ENCODE measurements around the gene FILIP1L.

The FILIP1L gene

DNA sequence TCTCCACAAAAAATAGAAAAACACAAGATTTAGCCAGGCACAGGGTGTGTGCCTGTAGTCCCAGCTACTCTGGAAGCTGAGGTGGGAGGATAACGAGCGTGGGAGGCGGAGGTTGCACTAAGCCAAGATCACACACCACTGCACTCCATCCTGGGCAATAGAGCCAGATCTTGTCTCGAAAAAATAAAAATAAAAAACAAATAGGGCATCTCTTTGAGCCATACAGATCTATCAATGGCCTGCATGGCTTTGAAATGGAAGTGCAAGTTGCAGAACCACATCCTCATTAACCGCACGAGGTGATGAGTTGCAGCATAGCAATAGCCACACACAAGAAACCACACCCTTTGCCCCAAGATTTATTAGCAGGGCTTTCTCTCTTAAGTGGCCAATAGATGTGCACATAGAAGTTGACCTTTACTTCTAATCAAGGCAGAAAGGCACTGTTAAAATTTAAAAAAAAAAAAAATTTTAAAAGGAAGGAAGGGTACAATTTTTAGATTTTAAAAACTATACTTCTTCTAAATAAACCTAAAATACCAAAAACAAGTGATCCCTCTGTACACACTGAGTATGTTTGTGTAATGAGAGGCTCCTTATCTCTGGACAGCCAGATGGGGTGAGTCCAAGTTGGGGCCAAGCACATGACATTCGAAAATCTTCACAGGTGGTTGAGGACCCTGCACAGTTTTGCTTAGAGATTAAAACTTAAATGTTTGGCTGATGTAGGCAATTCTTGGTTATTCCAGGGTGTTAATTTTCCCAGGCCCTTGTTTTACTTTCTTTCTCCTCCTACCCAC lies 53.4 kb downstream of the FILIP1L start:
- Histone ChIP-seq H3F3A (ENCODE audit: low read depth) (no peaks in the 10 kb centered on the region), H3K4me2 (ENCODE audit: low read depth, low read length, poor library complexity, severe bottlenecking) (peak overlapping the region; percentile 65), H3K9ac (ENCODE audit: low read depth, low read length, poor library complexity, severe bottlenecking) (no peak overlapping the region), H3K79me2 (ENCODE audit: insufficient read depth, low read length) (no peaks in the 10 kb centered on the region), H3K27me3 (ENCODE audit: insufficient read depth, low read length, poor library complexity, severe bottlenecking) (no peaks in the 10 kb centered on the region), H2AFZ (ENCODE audit: low read length) (no peak overlapping the region), H3K9me2 (replicated peaks; ENCODE audit: low read depth, low read length) (no peaks in the 10 kb centered on the region), H3K4me3 (ENCODE audit: low read length, poor library complexity, severe bottlenecking) (peak overlapping the region; percentile 24), H3K36me3 (ENCODE audit: insufficient read depth, low read length) (no peaks in the 10 kb centered on the region), H4K20me1 (ENCODE audit: insufficient read depth, low read length, poor library complexity, severe bottlenecking) (peaks cover 3% of the 10 kb centered on the region), H3K9me3 (ENCODE audit: insufficient read depth, low read depth, low read length) (no peaks in the 10 kb centered on the region), H3K4me1 (ENCODE audit: insufficient read depth, low read length, poor library complexity, severe bottlenecking) (peaks cover 16% of the 10 kb centered on the region)
- TF ChIP-seq CTCF (conservative IDR thresholded peaks at IDR 0.05; ENCODE audit: low read length) (no peak), EZH2phosphoT487 (IDR thresholded peaks at IDR 0.05; ENCODE audit: borderline replicate concordance) (no peak)

DNA sequence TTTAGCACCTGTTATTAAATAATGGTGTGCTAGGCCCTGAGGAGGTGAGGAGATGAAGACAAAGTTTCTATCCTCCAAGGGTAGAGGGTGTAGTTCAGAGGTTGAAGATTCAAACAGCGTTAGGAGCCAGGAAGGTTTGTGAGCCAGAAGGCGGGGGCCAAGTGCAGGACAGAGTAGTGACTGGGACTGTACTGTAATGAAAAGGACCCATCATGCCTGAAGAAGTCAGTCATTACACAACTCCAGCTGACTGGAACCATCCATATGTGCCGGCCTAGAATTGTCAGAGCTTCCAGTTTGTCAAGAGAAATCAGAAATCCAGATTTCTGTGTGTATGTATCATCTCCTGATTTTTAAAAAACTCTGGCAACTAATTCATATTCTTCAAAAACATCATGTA lies 54.8 kb downstream of the FILIP1L start:
- H4K20me1 ChIP-seq (ENCODE audit: insufficient read depth, low read length, poor library complexity, severe bottlenecking): peaks cover 3% of the 10 kb centered on the region
- H2AFZ ChIP-seq (ENCODE audit: low read length): no peak overlapping the region

GRCh38 chr3:100057716-100058575 lies 56.4 kb downstream of the FILIP1L start:
- no peak overlapping the region for H2AFZ ChIP-seq (ENCODE audit: low read length)
- H3K79me2 ChIP-seq (ENCODE audit: insufficient read depth, low read length): no peaks in the 10 kb centered on the region
- H4K20me1 ChIP-seq (ENCODE audit: insufficient read depth, low read length, poor library complexity, severe bottlenecking): peaks cover 3% of the 10 kb centered on the region
- H3K4me1 ChIP-seq (ENCODE audit: insufficient read depth, low read length, poor library complexity, severe bottlenecking): peaks cover 16% of the 10 kb centered on the region
- H3K4me3 ChIP-seq (ENCODE audit: low read length, poor library complexity, severe bottlenecking): no peak overlapping the region
- H3K9ac ChIP-seq (ENCODE audit: low read depth, low read length, poor library complexity, severe bottlenecking): no peak overlapping the region
- no peaks in the 10 kb centered on the region for H3K36me3 ChIP-seq (ENCODE audit: insufficient read depth, low read length)
- H3K4me2 ChIP-seq (ENCODE audit: low read depth, low read length, poor library complexity, severe bottlenecking): no peak overlapping the region
- no peaks in the 10 kb centered on the region for H3F3A ChIP-seq (ENCODE audit: low read depth)
- no peaks in the 10 kb centered on the region for H3K27me3 ChIP-seq (ENCODE audit: insufficient read depth, low read length, poor library complexity, severe bottlenecking)
- TF ChIP-seq CTCF (conservative IDR thresholded peaks at IDR 0.05; ENCODE audit: low read length): 0 out of 2 replicates have a peak, but pooled peaks have one; percentile 24
- no peak for TF ChIP-seq EZH2phosphoT487 (IDR thresholded peaks at IDR 0.05; ENCODE audit: borderline replicate concordance)
- H3K9me3 ChIP-seq (ENCODE audit: insufficient read depth, low read depth, low read length): no peaks in the 10 kb centered on the region
- H3K9me2 ChIP-seq (replicated peaks; ENCODE audit: low read depth, low read length): no peaks in the 10 kb centered on the region

More for the DNA sequence above, 54.8 kb downstream of the FILIP1L start:
- H3K79me2 ChIP-seq (ENCODE audit: insufficient read depth, low read length): no peaks in the 10 kb centered on the region
- no peak overlapping the region for H3K4me3 ChIP-seq (ENCODE audit: low read length, poor library complexity, severe bottlenecking)
- H3K4me2 ChIP-seq (ENCODE audit: low read depth, low read length, poor library complexity, severe bottlenecking): no peak overlapping the region
- no peaks in the 10 kb centered on the region for H3K9me2 ChIP-seq (replicated peaks; ENCODE audit: low read depth, low read length)
- no peaks in the 10 kb centered on the region for H3K27me3 ChIP-seq (ENCODE audit: insufficient read depth, low read length, poor library complexity, severe bottlenecking)
- H3K4me1 ChIP-seq (ENCODE audit: insufficient read depth, low read length, poor library complexity, severe bottlenecking): peaks cover 16% of the 10 kb centered on the region
- no peak for TF ChIP-seq CTCF (conservative IDR thresholded peaks at IDR 0.05; ENCODE audit: low read length)
- no peak for TF ChIP-seq EZH2phosphoT487 (IDR thresholded peaks at IDR 0.05; ENCODE audit: borderline replicate concordance)
- H3K9ac ChIP-seq (ENCODE audit: low read depth, low read length, poor library complexity, severe bottlenecking): no peak overlapping the region
- H3K9me3 ChIP-seq (ENCODE audit: insufficient read depth, low read depth, low read length): no peaks in the 10 kb centered on the region
- no peaks in the 10 kb centered on the region for H3K36me3 ChIP-seq (ENCODE audit: insufficient read depth, low read length)
- H3F3A ChIP-seq (ENCODE audit: low read depth): no peaks in the 10 kb centered on the region

Measured in Loucy (cell line).